ENCODE data around the gene RFWD3.

- TF ChIP-seq CTCF (IDR thresholded peaks at IDR 0.05 in 8 of 11, conservative IDR thresholded peaks at IDR 0.05 in 3 of 11) (no peak), POLR2A (IDR thresholded peaks at IDR 0.05) (no peak)
Measured at GRCh38 chr16:74682556-74682955, 15.9 kb upstream of the RFWD3 start.
